Hindlimb muscle (tissue), 1 donor: ENCODE results near the gene GJC1. TPM values are rescaled to one million over a fixed set of nuclear protein-coding genes. Genes with fewer than 3 reads are reported as not detected.
A peak's percentile ranks its signal among the peaks of the same experiment; 100 is the strongest.

Experiments
- DNase-seq: peaks from one replicate; pipeline ENCODE4 v3.0.0-alpha.2; 2013
- polyA plus RNA-seq: library from polyadenylated mRNA; unstranded; fragments of 120-200 nt; gene quantifications from one replicate; pipeline ENCODE4 v1.2.1, GENCODE V29; 2013; ENCODE audit not compliant: insufficient read length

The GJC1 gene
- 24.6 TPM for polyA plus RNA-seq

GRCh38 chr17:44829523-44830358 lies at the start of gene GJC1:
GJC1 (minus strand) TSS chr17:44830287; CDS start chr17:44805817, 24,470 bp downstream.
- DNase-seq = no peak

- DNase-seq = no peak
Measured at GRCh38 chr17:44879376-44879775, 49.3 kb upstream of the GJC1 start.

GRCh38 chr17:44878627-44879221 lies 48.6 kb upstream of the GJC1 start:
- peak; percentile 49 for DNase-seq

GRCh38 chr17:44877121-44877520 lies 47.0 kb upstream of the GJC1 start:
- no peak for DNase-seq

- no peak for DNase-seq
Measured at GRCh38 chr17:44875761-44876160, 45.7 kb upstream of the GJC1 start.

GRCh38 chr17:44872131-44872768 lies 42.2 kb upstream of the GJC1 start:
- no peak for DNase-seq

GRCh38 chr17:44871556-44871955 lies 41.5 kb upstream of the GJC1 start:
- DNase-seq = no peak

GRCh38 chr17:44867841-44868240 lies 37.8 kb upstream of the GJC1 start:
- no peak for DNase-seq

- no peak for DNase-seq
Measured at GRCh38 chr17:44865931-44866330, 35.8 kb upstream of the GJC1 start.

- DNase-seq = peak; percentile 80
Measured at GRCh38 chr17:44865231-44865660, 35.2 kb upstream of the GJC1 start.

GRCh38 chr17:44864831-44865230 lies 34.7 kb upstream of the GJC1 start:
- DNase-seq = no peak

- DNase-seq = no peak
Measured at GRCh38 chr17:44863061-44863918, 33.2 kb upstream of the GJC1 start.

- no peak for DNase-seq
Measured at GRCh38 chr17:44862278-44862914, 32.3 kb upstream of the GJC1 start.

GRCh38 chr17:44859701-44860100 lies 29.6 kb upstream of the GJC1 start:
- no peak for DNase-seq

GRCh38 chr17:44854192-44854591 lies 24.1 kb upstream of the GJC1 start:
- DNase-seq = no peak

- no peak for DNase-seq
Measured at GRCh38 chr17:44850612-44851011, 20.5 kb upstream of the GJC1 start.

GRCh38 chr17:44850025-44850424 lies 19.9 kb upstream of the GJC1 start:
- DNase-seq = no peak

- DNase-seq = no peak
Measured at GRCh38 chr17:44848961-44849489, 18.9 kb upstream of the GJC1 start.

- no peak for DNase-seq
Measured at GRCh38 chr17:44848257-44848795, 18.2 kb upstream of the GJC1 start.

GRCh38 chr17:44847586-44847985 lies 17.5 kb upstream of the GJC1 start, which contains the start of gene HIGD1B:
HIGD1B (plus strand) TSS chr17:44847883; CDS start chr17:44848153, 270 bp downstream.
- peak; percentile 48 for DNase-seq

GRCh38 chr17:44846206-44846605 lies 16.1 kb upstream of the GJC1 start:
- no peak for DNase-seq
